ENCODE measurements around the gene PTPRN.

Gene PTPRN

DNA sequence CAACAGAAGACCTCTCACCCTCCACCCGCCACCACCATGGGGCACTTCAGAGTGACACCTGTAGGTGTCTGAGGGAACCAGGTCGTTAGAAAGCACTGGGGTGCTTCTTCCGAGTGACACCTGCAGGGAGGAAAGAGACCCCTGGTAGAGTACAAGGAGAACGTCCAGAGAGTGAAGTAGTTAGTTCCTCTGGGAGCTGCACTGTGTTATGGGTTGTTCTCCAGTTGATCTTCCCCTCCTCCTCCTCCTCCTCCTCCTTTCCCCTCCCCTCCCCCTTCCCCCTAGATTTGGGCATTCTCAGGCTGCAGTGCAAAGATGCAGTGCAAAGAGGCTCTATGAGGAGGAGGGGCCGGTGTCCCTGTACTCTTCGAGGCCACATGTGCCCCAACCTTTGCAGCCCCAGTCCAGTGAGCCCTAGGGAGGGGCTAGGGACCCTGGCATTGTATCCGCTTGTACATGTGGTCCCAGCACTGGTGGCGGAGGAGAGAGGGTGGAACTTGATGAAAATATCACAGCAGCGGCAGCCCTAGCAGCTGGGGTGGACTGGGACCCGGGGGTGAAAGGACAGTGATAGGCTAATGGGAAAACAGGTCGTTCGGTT lies 29.2 kb downstream of the PTPRN start:
- Histone ChIP-seq H3K36me3 (ENCODE audit: control insufficient read depth, insufficient read depth, low read length) (peaks cover 4% of the 10 kb centered on the region; the same call in 1 of the 2 replicates), H3K27ac (ENCODE audit: low read length) (no peak overlapping the region), H3K4me3 (ENCODE audit: low read length) (peak overlapping the region; percentile 30; the same call in 1 of the 2 replicates), H3K4me1 (ENCODE audit: control insufficient read depth, insufficient read depth, low read length) (peaks cover 7% of the 10 kb centered on the region; the same call in 1 of the 2 replicates), H3K27me3 (ENCODE audit: control insufficient read depth, insufficient read depth, low read length) (no peaks in the 10 kb centered on the region), H3K9me3 (ENCODE audit: control insufficient read depth, insufficient read depth, low read length) (no peaks in the 10 kb centered on the region)
- no peak for DNase-seq (ENCODE audit: low read depth, low spot score)
- no CpG with 5 or more reads among the region's 12 CpGs for whole genome bisulfite sequencing (ENCODE audit: insufficient coverage, insufficient read length)

DNA sequence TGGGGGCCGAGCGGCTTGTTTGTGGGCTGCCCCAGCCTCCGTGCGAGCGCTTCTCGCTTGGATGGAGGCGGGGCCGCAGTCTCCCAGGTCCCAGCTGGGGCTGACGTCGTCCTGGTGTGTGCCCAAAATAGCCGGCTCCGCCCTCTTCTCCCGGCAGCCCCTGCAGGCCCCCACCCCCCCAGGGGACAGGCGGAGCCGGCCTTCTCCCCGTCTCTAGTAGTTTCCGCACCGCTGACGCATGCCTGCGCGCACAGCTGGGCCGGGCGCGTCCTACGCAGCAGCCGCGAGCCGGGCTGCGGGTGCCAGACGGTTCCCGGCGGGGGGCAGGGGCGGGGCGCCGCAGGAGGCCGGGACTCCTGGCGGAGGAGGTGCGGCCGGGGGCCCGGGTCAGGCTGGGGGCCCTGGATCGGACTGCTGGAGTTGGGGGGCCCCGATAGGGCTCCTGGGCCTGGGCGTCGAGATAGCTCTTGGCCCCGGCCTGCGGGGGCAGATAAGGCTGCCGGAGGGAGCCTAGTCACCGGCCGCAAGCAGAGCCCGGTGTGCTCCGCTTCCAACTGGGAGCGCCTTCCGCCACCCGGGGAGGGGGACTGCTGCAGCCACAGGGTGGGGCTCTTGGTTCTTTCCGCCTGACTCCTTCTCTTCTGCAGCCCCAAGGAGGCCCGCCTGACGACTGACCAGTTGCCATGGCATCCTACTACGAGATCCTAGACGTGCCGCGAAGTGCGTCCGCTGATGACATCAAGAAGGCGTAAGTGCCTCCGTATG lies 29.9 kb downstream of the PTPRN start, which contains the start of gene DNAJB2:
DNAJB2 (plus strand) TSS at position 216 of the 765 bp plus-strand sequence; CDS start at position 684, 468 bp downstream.
- 0 out of 2 replicates have a peak, but pooled peaks cover 1% of the 10 kb centered on the region for H3K36me3 ChIP-seq (ENCODE audit: control insufficient read depth, insufficient read depth, low read length)
- WGBS (ENCODE audit: insufficient coverage, insufficient read length) = no CpG with 5 or more reads among the region's 65 CpGs

DNA sequence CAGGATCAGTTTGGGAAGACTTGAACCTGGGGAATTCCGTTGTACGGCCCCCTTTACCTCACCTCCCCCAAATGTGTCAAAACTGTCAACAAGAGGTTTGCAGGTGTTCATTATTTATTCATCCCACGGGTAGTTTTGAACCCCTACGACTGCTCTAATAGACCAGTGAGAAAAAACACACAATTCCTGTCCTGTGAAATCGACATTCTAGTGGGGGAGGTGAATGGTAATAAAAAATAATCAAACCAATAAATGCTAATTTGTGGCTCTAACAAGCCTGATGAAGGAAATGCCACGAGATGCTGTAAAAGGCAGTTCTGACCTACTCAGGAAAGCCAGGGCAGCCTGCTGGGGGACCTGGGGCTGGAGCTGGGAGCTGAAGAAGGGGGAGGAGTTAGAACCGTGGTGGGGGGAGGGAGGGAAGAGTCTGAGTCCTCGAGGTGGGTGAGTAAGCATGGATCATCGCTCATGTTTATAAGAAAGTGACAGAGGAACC lies 30.5 kb downstream of the PTPRN start:
- Histone ChIP-seq H3K4me3 (ENCODE audit: low read length) (peak overlapping the region; percentile 38; the same call in 1 of the 2 replicates), H3K36me3 (ENCODE audit: control insufficient read depth, insufficient read depth, low read length) (no peaks in the 10 kb centered on the region), H3K4me1 (ENCODE audit: control insufficient read depth, insufficient read depth, low read length) (peaks cover 9% of the 10 kb centered on the region; the same call in 1 of the 2 replicates), H3K27ac (ENCODE audit: low read length) (no peak overlapping the region), H3K9me3 (ENCODE audit: control insufficient read depth, insufficient read depth, low read length) (no peaks in the 10 kb centered on the region), H3K27me3 (ENCODE audit: control insufficient read depth, insufficient read depth, low read length) (no peaks in the 10 kb centered on the region)
- no peak for DNase-seq (ENCODE audit: low read depth, low spot score)
- no CpG with 5 or more reads among the region's 9 CpGs for WGBS (ENCODE audit: insufficient coverage, insufficient read length)

More for the DNA sequence above, 29.9 kb downstream of the PTPRN start, which contains the start of gene DNAJB2:
- Histone ChIP-seq H3K9me3 (ENCODE audit: control insufficient read depth, insufficient read depth, low read length) (no peaks in the 10 kb centered on the region), H3K27ac (ENCODE audit: low read length) (no peak within 1 kb of the TSS), H3K27me3 (ENCODE audit: control insufficient read depth, insufficient read depth, low read length) (no peaks in the 10 kb centered on the region), H3K4me3 (ENCODE audit: low read length) (peak within 1 kb of the TSS; percentile 38; the same call in 1 of the 2 replicates), H3K4me1 (ENCODE audit: control insufficient read depth, insufficient read depth, low read length) (peaks cover 7% of the 10 kb centered on the region; the same call in 1 of the 2 replicates)
- peak; percentile 88 for DNase-seq (ENCODE audit: low read depth, low spot score)

DNA sequence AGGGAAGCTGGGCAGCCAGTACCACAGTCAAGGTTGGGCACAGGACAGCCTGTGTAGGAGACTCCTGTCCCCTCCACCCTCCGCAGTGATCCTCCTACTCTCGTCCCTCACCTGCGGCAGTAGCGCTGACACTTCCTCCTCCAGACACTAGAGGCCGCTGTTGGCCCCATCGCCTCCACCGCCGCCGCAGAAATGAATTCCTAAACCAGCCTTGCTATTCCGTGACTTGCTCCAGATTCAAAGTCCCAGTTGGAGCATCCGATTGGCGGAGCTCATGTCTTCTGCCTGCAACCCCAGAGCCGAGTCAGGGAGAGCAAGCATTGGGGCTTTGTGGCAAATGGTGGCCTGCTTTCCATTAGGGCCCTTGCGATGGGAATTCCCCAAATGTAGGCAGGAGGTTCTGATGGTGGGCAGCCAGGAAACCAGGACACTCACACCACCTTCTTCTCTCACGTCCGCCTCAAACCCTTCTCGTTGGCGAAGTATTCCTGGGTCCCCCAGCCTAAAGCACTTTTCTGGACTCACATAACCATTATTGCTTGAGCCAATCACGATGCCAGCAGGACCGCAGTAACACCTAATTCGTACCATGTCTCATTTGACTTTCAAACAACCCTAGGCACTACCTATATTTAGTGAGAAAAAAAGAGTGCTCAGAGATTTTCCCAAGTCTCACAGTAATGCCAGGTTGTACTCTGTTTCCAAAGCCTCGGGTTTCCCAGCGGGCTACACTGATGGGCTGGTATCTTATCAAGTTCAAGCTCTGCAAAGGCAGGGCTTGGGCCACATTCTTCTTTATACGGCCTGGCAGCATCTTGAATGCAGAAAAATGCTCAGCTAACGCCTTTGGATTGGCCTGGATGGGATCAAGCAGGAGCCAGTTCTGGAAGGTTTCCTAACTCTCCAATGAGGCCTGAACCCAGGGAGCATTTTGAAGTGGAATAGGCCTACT lies 31.2 kb downstream of the PTPRN start:
- Histone ChIP-seq H3K27me3 (ENCODE audit: control insufficient read depth, insufficient read depth, low read length) (no peaks in the 10 kb centered on the region), H3K4me1 (ENCODE audit: control insufficient read depth, insufficient read depth, low read length) (peaks cover 9% of the 10 kb centered on the region; the same call in 1 of the 2 replicates), H3K9me3 (ENCODE audit: control insufficient read depth, insufficient read depth, low read length) (no peaks in the 10 kb centered on the region), H3K4me3 (ENCODE audit: low read length) (no peak overlapping the region), H3K36me3 (ENCODE audit: control insufficient read depth, insufficient read depth, low read length) (no peaks in the 10 kb centered on the region), H3K27ac (ENCODE audit: low read length) (no peak overlapping the region)
- no CpG with 5 or more reads among the region's 25 CpGs for WGBS (ENCODE audit: insufficient coverage, insufficient read length)
- DNase-seq (ENCODE audit: low read depth, low spot score) = peak; percentile 70

DNA sequence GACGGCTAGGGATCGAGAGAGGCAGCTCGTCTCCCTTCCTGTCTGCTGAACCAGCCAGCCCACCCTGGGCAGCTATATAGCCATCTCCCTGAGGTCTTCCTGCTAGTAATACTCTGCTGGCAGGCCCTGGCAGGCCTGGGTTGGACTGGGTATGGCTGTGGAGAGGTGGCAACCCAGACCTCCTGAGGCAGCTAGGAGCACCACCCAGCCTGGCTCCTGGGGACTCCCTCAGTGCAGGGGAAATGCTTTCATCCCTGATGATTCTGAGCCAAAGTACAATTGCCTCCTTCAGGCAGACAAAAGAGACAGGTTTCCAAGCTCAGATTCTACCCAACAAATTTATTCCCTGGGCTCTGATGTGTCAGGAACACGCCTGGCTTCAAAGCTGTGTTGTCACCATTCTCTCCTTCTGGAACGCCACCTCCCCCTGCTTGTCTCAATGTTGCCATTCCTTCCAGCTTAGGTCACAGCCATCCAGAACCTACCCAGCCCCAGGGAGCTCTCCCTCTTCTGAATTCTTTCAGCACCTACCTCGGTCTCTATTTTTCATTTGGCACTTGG lies 34.8 kb downstream of the PTPRN start:
- no peak overlapping the region for H3K4me3 ChIP-seq (ENCODE audit: low read length)
- H3K36me3 ChIP-seq (ENCODE audit: control insufficient read depth, insufficient read depth, low read length) = no peaks in the 10 kb centered on the region
- no CpG with 5 or more reads among the region's 6 CpGs for WGBS (ENCODE audit: insufficient coverage, insufficient read length)
- no peak overlapping the region for H3K27ac ChIP-seq (ENCODE audit: low read length)
- no peaks in the 10 kb centered on the region for H3K27me3 ChIP-seq (ENCODE audit: control insufficient read depth, insufficient read depth, low read length)
- H3K9me3 ChIP-seq (ENCODE audit: control insufficient read depth, insufficient read depth, low read length) = no peaks in the 10 kb centered on the region
- peaks cover 9% of the 10 kb centered on the region; the same call in 1 of the 2 replicates for H3K4me1 ChIP-seq (ENCODE audit: control insufficient read depth, insufficient read depth, low read length)
- DNase-seq (ENCODE audit: low read depth, low spot score) = no peak

DNA sequence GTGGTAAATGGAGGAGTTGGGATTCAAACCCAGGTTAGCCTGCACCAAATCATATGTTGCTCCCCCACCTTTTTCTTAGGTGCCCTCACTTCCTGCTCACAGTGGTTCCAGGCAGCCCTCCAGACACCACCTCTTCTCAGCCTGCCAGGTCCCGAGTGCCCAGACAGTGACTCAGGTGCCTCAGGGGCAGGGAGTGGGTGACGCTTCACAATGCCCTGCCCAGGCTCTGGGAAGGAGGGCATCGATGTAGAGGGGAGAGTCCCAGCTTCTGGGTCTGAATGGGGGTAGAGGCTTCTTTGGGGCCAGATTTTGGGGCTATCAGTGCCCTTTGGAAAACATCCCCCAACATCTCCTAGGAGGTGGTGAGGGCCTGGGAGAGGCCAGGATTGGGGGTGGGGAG lies 35.3 kb downstream of the PTPRN start:
- no peaks in the 10 kb centered on the region for H3K27me3 ChIP-seq (ENCODE audit: control insufficient read depth, insufficient read depth, low read length)
- H3K36me3 ChIP-seq (ENCODE audit: control insufficient read depth, insufficient read depth, low read length) = no peaks in the 10 kb centered on the region
- H3K4me1 ChIP-seq (ENCODE audit: control insufficient read depth, insufficient read depth, low read length) = peaks cover 9% of the 10 kb centered on the region; the same call in 1 of the 2 replicates
- H3K27ac ChIP-seq (ENCODE audit: low read length) = no peak overlapping the region
- H3K4me3 ChIP-seq (ENCODE audit: low read length) = no peak overlapping the region
- no peak for DNase-seq (ENCODE audit: low read depth, low spot score)
- H3K9me3 ChIP-seq (ENCODE audit: control insufficient read depth, insufficient read depth, low read length) = no peaks in the 10 kb centered on the region
- no CpG with 5 or more reads among the region's 3 CpGs for WGBS (ENCODE audit: insufficient coverage, insufficient read length)

DNA sequence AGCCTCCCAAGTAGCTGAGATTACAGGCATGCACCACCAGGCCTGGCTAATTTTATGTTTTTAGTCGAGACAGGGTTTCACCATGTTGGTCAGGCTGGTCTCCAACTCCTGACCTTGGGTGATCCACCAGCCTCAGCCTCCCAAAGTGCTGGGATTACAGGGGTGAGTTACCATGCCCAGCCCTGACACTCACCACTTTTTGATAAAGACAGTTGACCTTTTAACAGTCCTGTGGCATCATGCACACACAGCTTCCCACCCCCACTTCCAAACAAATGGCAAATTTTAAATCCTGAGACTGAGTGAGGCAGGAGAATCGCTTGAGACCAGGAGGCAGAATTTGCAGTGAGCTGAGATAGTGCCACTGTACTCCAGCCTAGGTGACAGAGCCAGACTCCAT lies 36.2 kb downstream of the PTPRN start:
- H3K27me3 ChIP-seq (ENCODE audit: control insufficient read depth, insufficient read depth, low read length) = no peaks in the 10 kb centered on the region
- H3K9me3 ChIP-seq (ENCODE audit: control insufficient read depth, insufficient read depth, low read length) = no peaks in the 10 kb centered on the region
- no peak overlapping the region for H3K4me3 ChIP-seq (ENCODE audit: low read length)
- H3K4me1 ChIP-seq (ENCODE audit: control insufficient read depth, insufficient read depth, low read length) = peaks cover 4% of the 10 kb centered on the region; the same call in 1 of the 2 replicates
- no CpG with 5 or more reads among the region's 2 CpGs for WGBS (ENCODE audit: insufficient coverage, insufficient read length)
- H3K36me3 ChIP-seq (ENCODE audit: control insufficient read depth, insufficient read depth, low read length) = no peaks in the 10 kb centered on the region
- DNase-seq (ENCODE audit: low read depth, low spot score) = no peak
- no peak overlapping the region for H3K27ac ChIP-seq (ENCODE audit: low read length)

DNA sequence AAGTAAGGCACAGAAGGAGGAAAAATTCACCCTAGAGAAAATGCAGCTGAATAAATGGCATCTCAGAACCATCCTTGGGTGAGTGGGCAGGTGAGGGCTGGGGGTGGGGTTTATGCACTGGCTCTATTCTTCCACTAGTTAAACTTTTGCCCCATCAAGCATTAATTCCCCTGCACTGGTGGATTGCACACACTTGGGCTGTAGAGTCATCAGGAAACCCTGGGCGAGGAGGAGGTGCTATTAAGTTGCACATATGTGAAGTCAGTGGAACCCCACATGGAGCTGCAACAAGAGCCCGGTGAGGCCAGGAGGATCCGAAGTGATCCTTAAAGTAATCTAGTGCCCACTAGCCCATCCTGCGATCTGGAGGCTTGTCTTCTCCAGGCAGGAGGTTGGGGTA lies 36.8 kb downstream of the PTPRN start:
- no CpG with 5 or more reads among the region's 4 CpGs for WGBS (ENCODE audit: insufficient coverage, insufficient read length)
- Histone ChIP-seq H3K27me3 (ENCODE audit: control insufficient read depth, insufficient read depth, low read length) (no peaks in the 10 kb centered on the region), H3K9me3 (ENCODE audit: control insufficient read depth, insufficient read depth, low read length) (no peaks in the 10 kb centered on the region), H3K36me3 (ENCODE audit: control insufficient read depth, insufficient read depth, low read length) (no peaks in the 10 kb centered on the region), H3K4me3 (ENCODE audit: low read length) (no peak overlapping the region), H3K4me1 (ENCODE audit: control insufficient read depth, insufficient read depth, low read length) (peaks cover 2% of the 10 kb centered on the region; the same call in 1 of the 2 replicates), H3K27ac (ENCODE audit: low read length) (no peak overlapping the region)
- DNase-seq (ENCODE audit: low read depth, low spot score) = no peak

DNA sequence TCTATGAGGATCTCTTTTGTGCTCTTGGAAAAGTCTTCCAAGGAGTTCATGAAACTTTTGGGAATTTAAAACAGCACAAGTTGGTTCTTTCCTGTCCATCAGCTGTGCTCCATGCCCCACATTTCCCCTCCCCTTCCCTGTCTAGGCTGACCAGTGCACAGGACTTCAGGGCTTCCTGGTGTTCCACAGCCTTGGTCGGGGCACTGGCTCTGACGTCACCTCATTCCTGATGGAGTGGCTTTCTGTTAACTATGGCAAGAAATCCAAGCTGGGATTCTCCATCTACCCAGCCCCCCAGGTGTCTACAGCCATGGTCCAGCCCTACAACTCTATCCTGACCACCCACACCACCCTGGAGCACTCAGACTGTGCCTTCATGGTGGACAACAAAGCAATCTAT lies 38.2 kb downstream of the PTPRN start:
- DNase-seq (ENCODE audit: low read depth, low spot score) = no peak
- no peak overlapping the region for H3K4me3 ChIP-seq (ENCODE audit: low read length)
- H3K27me3 ChIP-seq (ENCODE audit: control insufficient read depth, insufficient read depth, low read length) = no peaks in the 10 kb centered on the region
- no peak overlapping the region for H3K27ac ChIP-seq (ENCODE audit: low read length)
- H3K4me1 ChIP-seq (ENCODE audit: control insufficient read depth, insufficient read depth, low read length) = peaks cover 2% of the 10 kb centered on the region; the same call in 1 of the 2 replicates
- WGBS (ENCODE audit: insufficient coverage, insufficient read length) = no CpG with 5 or more reads among the region's 2 CpGs
- no peaks in the 10 kb centered on the region for H3K9me3 ChIP-seq (ENCODE audit: control insufficient read depth, insufficient read depth, low read length)
- H3K36me3 ChIP-seq (ENCODE audit: control insufficient read depth, insufficient read depth, low read length) = no peaks in the 10 kb centered on the region

Measured in iPS DF 6.9 (cell line).